HepG2 (cell line): Measurements from ENCODE around the gene TTLL13. TPM values are rescaled to one million over a fixed set of nuclear protein-coding genes. Genes with fewer than 3 reads are reported as not detected.

Experiments used
- E2F2 ChIP-seq: sonication (generic); formaldehyde crosslinking; IDR thresholded peaks from 2 replicates; pipeline ENCODE4 v1.4.0; 2020; ENCODE audit warnings: missing genetic modification reagents, borderline replicate concordance
- FOXC1 ChIP-seq: sonication (generic); formaldehyde crosslinking; IDR thresholded peaks from 2 replicates; pipeline ENCODE4 v1.8.0; 2022; ENCODE audit warnings: mild to moderate bottlenecking, missing genetic modification reagents, borderline replicate concordance
- FOXO4 ChIP-seq: sonication (generic); formaldehyde crosslinking; conservative IDR thresholded peaks from 2 replicates; pipeline ENCODE4 v1.8.1; 2023; ENCODE audit warnings: missing genetic modification reagents
- HNRNPK ChIP-seq: fragments of 200-400 bp; formaldehyde crosslinking; IDR thresholded peaks from 2 replicates; pipeline ENCODE4 v1.6.1; 2018; ENCODE audit warnings: low read length, low read depth, moderate library complexity, mild to moderate bottlenecking; ENCODE audit not compliant: poor library complexity, severe bottlenecking
- HNRNPLL ChIP-seq: fragments of 200-400 bp; formaldehyde crosslinking; IDR thresholded peaks from 2 replicates; pipeline ENCODE4 v1.6.1; 2017; ENCODE audit warnings: mild to moderate bottlenecking, low read depth, low read length; ENCODE audit not compliant: poor library complexity, severe bottlenecking
- IRF9 ChIP-seq: sonication (generic); formaldehyde crosslinking; IDR thresholded peaks from 2 replicates; pipeline ENCODE4 v1.8.0; 2022; ENCODE audit warnings: missing genetic modification reagents, mild to moderate bottlenecking, borderline replicate concordance
- KMT2A ChIP-seq: sonication (generic); formaldehyde crosslinking; IDR thresholded peaks from 2 replicates; pipeline ENCODE4 v1.4.0; 2020; ENCODE audit warnings: missing genetic modification reagents
- NFE2L1 ChIP-seq: sonication (generic); formaldehyde crosslinking; IDR thresholded peaks from 2 replicates; pipeline ENCODE4 v1.4.0; 2020; ENCODE audit warnings: missing genetic modification reagents, mild to moderate bottlenecking, borderline replicate concordance
- SAP130 ChIP-seq: IDR thresholded peaks from 2 replicates; pipeline ENCODE4 v1.6.1; 2016; ENCODE audit warnings: low read depth
- SOX13 ChIP-seq, 3 experiments: fragments of 450-650 bp in 1 of 3; sonication (generic) in 1 of 3; formaldehyde crosslinking in 1 of 3; IDR thresholded peaks in 2 of 3; conservative IDR thresholded peaks in 1 of 3; 2 replicates each; pipeline versions ENCODE4 v1.5.0 to v1.6.1; 2016 to 2020; ENCODE audit warnings: antibody characterized with exemption in 1 of 3, mild to moderate bottlenecking in 1 of 3, missing compliant biosample characterization in 1 of 3, missing genetic modification reagents in 1 of 3, moderate library complexity in 1 of 3
- SP5 ChIP-seq: IDR thresholded peaks from 2 replicates; pipeline ENCODE4 v1.6.1; 2016; ENCODE audit warnings: low read depth, borderline replicate concordance
- ZBTB43 ChIP-seq: sonication (generic); formaldehyde crosslinking; conservative IDR thresholded peaks from 2 replicates; pipeline ENCODE4 v1.4.0; 2020; ENCODE audit warnings: missing genetic modification reagents
- ZC3H13 ChIP-seq: sonication (generic); formaldehyde crosslinking; IDR thresholded peaks from 2 replicates; pipeline ENCODE4 v1.8.1; 2023; ENCODE audit warnings: mild to moderate bottlenecking, missing genetic modification reagents, moderate library complexity
- ZFX ChIP-seq: sonication (generic); formaldehyde crosslinking; IDR thresholded peaks from 2 replicates; pipeline ENCODE4 v1.4.0; 2020; ENCODE audit warnings: mild to moderate bottlenecking, low read depth, missing genetic modification reagents, moderate library complexity
- ZNF101 ChIP-seq: sonication (generic); formaldehyde crosslinking; IDR thresholded peaks from 2 replicates; pipeline ENCODE4 v1.4.0; 2020; ENCODE audit warnings: mild to moderate bottlenecking, low read depth, missing genetic modification reagents, borderline replicate concordance
- ZNF224 ChIP-seq: sonication (generic); formaldehyde crosslinking; IDR thresholded peaks from 2 replicates; pipeline ENCODE4 v1.5.0; 2020; ENCODE audit warnings: mild to moderate bottlenecking, missing genetic modification reagents
- ZNF430 ChIP-seq: sonication (generic); formaldehyde crosslinking; IDR thresholded peaks from 2 replicates; pipeline ENCODE4 v1.9.0; 2021; ENCODE audit warnings: mild to moderate bottlenecking, missing genetic modification reagents
- ZNF564 ChIP-seq: sonication (generic); formaldehyde crosslinking; IDR thresholded peaks from 2 replicates; pipeline ENCODE4 v1.8.1; 2023; ENCODE audit warnings: mild to moderate bottlenecking, missing genetic modification reagents
- ZNF777 ChIP-seq: sonication (generic); formaldehyde crosslinking; IDR thresholded peaks from 2 replicates; pipeline ENCODE4 v1.4.0; 2020; ENCODE audit warnings: missing genetic modification reagents
- ZSCAN12 ChIP-seq: sonication (generic); formaldehyde crosslinking; IDR thresholded peaks from 2 replicates; pipeline ENCODE4 v1.9.0; 2021; ENCODE audit warnings: mild to moderate bottlenecking, missing genetic modification reagents
- ZSCAN5A ChIP-seq: sonication (generic); formaldehyde crosslinking; IDR thresholded peaks from 2 replicates; pipeline ENCODE4 v1.8.0; 2022; ENCODE audit warnings: mild to moderate bottlenecking, missing genetic modification reagents, borderline replicate concordance
- polyA plus RNA-seq, 8 experiments: library from polyadenylated mRNA; depleted of rRNA in 3 of 8; stranded (reverse) in 7 of 8; unstranded in 1 of 8; fragments of >200 nt; fragmentation: Illumina TruSeq in 4 of 8; extraction: Trizol in 4 of 8; gene quantifications; 2 replicates each; pipeline versions ENCODE4 v1.2.1 to v1.2.3, GENCODE V29; 2011 to 2016; ENCODE audit warnings: low read depth in 4 of 8, missing spikeins in 1 of 8, mixed read lengths in 1 of 8; ENCODE audit not compliant: insufficient read depth in 1 of 8
- total RNA-seq, 5 experiments: library from RNA; depleted of rRNA; stranded (reverse); fragments of >200 nt; fragmentation: Illumina TruSeq; extraction: Trizol; gene quantifications; 2 replicates each; pipeline ENCODE4 v1.2.3, GENCODE V29; 2016; ENCODE audit warnings: low read depth in 1 of 5

The TTLL13 gene
- total and polyA plus RNA-seq, 2 of the 13 experiments (the other 11 are each of a cell fraction or from before 2014, with no cell fraction given): 0.07 to 0.29 TPM

- no peak for TF ChIP-seq FOXO4 (CRISPR knock-in tag)
- TF ChIP-seq ZSCAN5A (CRISPR knock-in tag): no peak
- TF ChIP-seq ZSCAN12 (CRISPR knock-in tag): peak; percentile 55; the same call in 1 of the 2 replicates
- peak; percentile 90 for TF ChIP-seq HNRNPLL
- TF ChIP-seq ZNF564 (CRISPR knock-in tag): 0 out of 2 replicates have a peak, but pooled peaks have one; percentile 27
- TF ChIP-seq SP5: peak; percentile 54; the same call in 1 of the 2 replicates
- TF ChIP-seq FOXC1 (CRISPR knock-in tag): no peak
- TF ChIP-seq IRF9: peak; percentile 19; the same call in 1 of the 2 replicates
- no peak for TF ChIP-seq SOX13 (IDR thresholded peaks at IDR 0.05)
- TF ChIP-seq SOX13 (CRISPR knock-in tag; conservative IDR thresholded peaks at IDR 0.05 in 1 of 2, IDR thresholded peaks at IDR 0.05 in 1 of 2): 0 out of 4 replicates have a peak, but pooled peaks of 1 of the 2 experiments have one; percentile 7
- no peak for TF ChIP-seq ZNF224 (CRISPR knock-in tag)
- TF ChIP-seq ZNF430 (CRISPR knock-in tag): peak; percentile 50
- no peak for TF ChIP-seq E2F2
- TF ChIP-seq ZC3H13: 0 out of 2 replicates have a peak, but pooled peaks have one; percentile 57
- no peak for TF ChIP-seq ZNF101 (CRISPR knock-in tag)
- TF ChIP-seq ZBTB43: no peak
- peak; percentile 70 for TF ChIP-seq SAP130 (CRISPR knock-in tag)
- no peak for TF ChIP-seq NFE2L1 (CRISPR knock-in tag)
- TF ChIP-seq ZFX (CRISPR knock-in tag): peak; percentile 68
- peak; percentile 52 for TF ChIP-seq ZNF777
- TF ChIP-seq HNRNPK: peak; percentile 72
- TF ChIP-seq KMT2A (CRISPR knock-in tag): peak; percentile 31
Measured at GRCh38 chr15:90201130-90201943, 48.0 kb upstream of the TTLL13 start, which contains the start of gene SEMA4B (continued).
